Endothelial cell of hepatic sinusoid (primary cell): ENCODE data around the gene TSHZ1.

Experiments used
- in situ Hi-C: cut with HindIII; loops from 2 replicates; pipeline ENCODE4 v1.10.0; 2017; ENCODE audit warnings: low sequenced_read_pairs

Gene TSHZ1

DNA sequence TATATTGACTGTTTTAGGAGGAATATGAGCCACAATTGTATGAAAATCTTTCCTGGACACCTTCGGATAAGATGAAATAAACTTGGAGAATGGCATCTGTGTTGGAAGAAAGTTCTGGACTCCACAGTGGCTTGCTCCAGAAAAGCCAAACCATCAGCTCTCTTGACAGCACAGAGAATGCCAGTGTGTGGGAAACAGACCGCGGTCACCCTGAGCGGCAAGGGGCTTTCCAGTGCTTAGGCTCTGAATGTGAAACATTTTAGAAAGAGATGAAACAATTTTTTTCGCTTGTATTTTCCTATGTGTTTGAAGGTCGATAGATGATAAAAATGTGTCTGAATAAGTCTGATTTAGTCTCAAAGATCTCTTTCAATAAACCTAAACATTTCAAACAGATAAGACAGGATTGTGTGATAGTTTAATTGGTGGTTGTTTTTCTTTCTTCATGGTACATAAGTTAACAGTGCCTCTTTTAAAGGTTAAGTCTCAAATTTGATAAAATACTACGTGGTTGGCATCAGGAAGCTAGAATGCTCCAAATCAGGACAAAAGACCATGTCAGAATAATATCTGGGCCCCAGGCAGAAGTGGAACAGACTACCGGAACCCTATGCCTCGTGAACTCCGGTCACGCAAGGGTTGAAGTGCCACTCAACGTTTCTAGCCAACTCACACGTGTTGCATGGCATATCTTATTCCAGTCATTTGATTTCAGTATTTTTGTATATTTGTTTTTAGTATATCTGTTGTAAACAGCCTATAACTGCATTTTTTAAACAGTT is 30.6 kb upstream of the TSHZ1 start:
- in situ Hi-C loops, result no loop called here

DNA sequence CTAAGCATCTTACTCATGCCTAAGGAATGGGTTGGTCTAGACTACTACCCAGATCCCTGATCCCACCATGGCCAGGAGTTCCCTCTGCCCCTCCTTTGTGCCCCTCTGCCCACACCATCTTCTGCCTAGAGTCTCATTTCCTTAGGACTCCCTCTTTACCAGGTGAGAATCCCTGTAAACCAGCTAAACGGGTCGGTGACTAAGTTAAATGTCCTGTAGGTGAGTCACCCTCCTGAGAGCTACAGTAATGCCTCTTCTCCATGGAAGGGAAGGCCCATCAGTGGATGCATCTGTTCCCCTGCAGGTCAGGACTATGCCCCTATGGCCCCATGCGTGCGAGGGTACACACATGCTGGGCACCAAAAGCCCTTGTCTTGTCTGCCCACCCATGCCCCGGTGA is 27.1 kb upstream of the TSHZ1 start:
- in situ Hi-C loops, result no loop called here

DNA sequence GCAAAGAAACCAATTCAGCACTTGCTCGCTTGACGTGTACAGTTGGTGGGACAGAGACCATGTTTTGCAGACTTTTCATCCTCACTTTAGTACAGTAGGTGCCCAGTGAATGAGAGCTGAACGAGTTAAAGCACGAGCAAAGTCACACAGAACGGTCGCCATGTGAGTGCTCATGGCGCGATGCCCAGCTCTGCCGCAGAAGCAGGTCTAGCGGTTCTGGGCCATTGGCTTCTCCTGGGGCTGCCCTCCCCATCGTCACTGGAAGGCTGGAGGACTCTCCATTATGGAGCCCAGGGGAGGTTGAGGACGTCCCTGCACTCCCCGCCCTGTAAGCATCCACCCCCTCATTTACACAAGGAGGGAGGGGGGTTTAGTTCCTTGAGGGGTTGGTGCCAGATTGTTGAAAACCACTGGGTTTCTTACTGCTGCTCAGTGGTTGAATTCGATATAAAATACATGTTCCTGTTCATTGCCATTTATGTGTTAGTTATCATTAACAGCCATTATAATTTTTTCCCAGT is 26.6 kb upstream of the TSHZ1 start:
- in situ Hi-C loops, result no loop called here

DNA sequence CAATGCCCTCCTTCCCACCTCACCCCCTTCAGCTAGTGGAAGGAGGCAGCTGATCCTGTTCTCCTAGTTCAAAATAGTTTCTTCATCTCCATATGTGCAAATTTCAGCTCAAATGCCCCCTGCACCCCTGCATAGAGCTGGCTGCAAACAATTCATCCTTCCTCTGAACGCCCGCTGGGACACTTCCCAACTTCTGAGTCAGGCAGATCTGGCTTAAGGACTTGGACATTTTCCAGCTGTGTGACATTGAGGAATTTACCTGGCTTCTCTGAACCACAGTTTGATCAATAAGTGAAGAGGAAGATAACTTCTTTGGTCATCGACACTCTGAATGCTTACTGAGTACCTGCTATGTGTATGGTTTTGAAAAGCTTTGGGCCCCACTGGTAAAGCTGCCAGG is 25.1 kb upstream of the TSHZ1 start:
- in situ Hi-C loops, result loop anchor here (5.0 kb wide), 2 partner anchors 43 to 52 kb away; no protein-coding TSS in a partner anchor

DNA sequence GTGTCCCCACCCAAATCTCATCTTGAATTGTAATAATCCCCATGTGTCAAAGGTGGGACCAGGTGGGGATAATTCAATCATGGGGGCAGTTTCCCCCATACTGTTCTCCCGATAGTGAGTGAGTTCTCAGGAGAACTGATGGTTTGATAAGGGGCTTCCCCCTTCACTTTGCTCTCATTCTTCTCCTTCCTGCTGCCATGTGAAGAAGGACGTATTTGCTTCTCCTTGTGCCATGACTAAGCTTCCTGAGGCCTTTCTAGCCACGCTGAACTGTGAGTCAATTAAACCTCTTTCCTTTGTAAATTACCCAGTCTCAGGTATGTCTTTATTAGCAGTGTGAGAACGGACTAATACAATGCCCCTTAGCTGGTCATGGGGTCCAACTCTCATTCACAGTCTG is 22.9 kb upstream of the TSHZ1 start:
- in situ Hi-C loops, result loop anchor here (5.0 kb wide), 2 partner anchors 45 to 50 kb away; no protein-coding TSS in a partner anchor

DNA sequence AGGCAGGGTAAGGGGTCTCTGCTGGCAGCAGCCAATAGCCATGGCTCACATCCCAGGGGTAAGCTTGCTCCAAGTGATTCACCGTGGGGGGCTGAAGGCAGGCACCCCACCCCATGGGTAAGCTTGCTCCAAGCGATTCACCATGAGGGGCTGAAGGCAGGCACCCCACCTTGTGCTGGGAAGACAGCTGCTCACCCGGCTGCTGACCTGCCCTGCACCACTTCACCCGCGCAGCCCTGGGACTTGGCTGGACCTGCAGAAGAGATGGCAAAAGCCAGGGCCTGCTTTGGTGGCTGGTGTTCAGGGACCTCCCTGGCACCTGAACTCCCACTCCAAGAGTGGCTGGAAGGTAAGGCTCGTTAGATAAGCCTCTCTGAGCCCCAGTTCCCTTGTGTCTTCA is 20.9 kb upstream of the TSHZ1 start:
- in situ Hi-C loops, result loop anchor here (5.0 kb wide), 2 partner anchors 47 to 48 kb away; no protein-coding TSS in a partner anchor

DNA sequence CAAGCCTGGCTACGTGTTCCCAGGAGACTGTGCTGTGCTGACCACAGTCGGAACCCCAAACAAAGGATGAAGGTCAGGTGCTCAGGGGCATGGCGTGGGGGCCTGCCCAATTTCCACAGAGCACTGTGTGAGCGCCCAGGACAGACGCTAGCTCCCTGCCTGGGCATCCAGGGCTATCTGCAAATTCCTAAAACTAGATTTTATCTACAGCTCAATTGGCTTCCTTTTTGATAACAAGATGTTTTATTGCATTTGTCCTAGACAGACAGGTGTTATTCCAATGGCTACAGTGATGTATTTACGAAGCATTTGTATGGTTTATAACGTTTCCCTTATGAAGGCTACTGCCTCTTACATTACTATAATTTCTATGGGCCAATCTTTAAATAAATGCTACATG is 17.7 kb upstream of the TSHZ1 start:
- in situ Hi-C loops, result no loop called here

DNA sequence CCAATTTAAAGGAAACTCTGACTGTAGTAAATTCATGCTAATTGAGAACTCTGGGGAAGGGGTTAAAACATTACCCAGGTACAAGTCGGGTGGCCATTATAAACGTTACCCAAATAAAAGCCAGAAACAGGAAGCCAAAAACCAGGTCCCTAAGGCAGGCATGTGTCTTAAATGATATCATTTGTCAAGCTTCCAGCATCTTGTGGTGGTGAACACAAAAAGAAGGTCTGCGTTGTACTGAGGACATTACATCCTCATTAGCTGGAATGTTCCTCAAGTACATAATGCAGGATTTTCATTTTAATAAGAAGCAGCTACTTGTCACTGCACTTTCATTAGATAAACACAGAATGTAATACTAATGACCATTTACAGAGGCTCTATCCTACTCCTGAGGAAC is 12.6 kb upstream of the TSHZ1 start:
- in situ Hi-C loops, result no loop called here

DNA sequence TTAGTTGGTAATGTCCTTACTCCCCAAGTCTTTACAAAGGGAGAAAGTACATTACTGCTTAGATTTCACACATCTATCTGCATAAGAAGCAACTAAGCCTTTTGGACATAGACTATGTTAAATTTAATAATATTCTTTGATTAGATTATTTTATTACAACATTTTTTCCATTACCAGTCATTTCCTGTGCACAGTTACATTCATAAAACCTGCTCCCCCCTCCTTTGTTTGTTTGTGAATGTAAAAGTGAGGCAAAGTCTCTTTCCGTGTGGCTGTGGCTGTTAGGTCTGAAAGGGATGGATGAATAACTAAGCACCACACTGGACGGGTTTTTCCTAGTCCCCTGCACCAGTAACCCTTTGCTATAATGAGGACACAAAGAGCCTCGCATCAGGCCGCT is 11.3 kb upstream of the TSHZ1 start:
- in situ Hi-C loops, result no loop called here

DNA sequence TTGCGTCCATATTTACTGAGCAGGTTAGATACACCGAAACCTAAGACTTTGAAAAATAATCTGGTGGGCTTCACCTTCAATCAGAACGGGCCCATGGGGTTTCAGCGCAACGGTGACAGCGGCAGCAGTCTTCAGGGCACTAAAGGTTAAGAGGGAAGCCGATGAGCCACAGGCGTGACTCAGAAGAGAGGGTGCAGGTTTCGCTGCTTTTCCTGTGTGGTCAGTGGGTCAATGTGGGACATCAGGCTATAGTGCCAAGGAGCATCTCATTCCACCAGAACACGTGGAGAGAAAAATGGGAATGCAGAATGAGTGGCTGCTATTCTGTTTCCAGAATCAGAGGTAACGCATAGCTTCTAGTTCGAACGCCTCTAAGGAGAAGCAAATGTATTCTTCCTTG is 10.5 kb upstream of the TSHZ1 start:
- in situ Hi-C loops, result no loop called here

DNA sequence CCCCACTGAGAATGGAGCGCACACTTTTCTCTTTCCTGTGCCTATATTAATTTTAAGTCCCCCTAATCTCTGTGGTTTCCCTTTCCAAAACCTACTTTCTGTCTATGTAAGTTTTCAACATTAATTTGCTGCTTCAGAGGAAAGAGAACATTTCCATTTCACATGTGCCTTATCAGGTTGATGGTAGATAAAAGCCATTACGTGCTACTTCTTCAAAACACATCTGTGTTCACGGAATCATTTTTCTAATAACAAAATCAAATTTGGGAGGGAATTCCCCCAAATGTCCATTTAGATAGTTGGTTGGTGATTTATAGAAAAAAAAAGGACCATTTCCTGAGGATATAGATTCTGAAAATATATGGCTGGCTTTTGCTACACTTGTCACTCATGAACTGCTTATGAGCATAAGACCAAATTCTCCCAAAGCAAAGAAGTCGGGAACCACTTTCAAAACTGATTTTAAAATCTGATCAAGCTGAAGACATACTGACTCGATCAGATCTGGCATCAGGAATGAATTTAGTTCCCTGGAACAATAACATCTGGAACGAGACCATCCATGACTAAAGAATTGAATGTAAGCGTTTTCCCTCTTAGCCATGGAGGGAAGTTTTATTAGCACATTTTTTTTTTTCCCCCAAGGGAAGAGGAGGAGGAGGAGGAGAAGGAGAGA is 9.9 kb upstream of the TSHZ1 start:
- in situ Hi-C loops, result no loop called here

DNA sequence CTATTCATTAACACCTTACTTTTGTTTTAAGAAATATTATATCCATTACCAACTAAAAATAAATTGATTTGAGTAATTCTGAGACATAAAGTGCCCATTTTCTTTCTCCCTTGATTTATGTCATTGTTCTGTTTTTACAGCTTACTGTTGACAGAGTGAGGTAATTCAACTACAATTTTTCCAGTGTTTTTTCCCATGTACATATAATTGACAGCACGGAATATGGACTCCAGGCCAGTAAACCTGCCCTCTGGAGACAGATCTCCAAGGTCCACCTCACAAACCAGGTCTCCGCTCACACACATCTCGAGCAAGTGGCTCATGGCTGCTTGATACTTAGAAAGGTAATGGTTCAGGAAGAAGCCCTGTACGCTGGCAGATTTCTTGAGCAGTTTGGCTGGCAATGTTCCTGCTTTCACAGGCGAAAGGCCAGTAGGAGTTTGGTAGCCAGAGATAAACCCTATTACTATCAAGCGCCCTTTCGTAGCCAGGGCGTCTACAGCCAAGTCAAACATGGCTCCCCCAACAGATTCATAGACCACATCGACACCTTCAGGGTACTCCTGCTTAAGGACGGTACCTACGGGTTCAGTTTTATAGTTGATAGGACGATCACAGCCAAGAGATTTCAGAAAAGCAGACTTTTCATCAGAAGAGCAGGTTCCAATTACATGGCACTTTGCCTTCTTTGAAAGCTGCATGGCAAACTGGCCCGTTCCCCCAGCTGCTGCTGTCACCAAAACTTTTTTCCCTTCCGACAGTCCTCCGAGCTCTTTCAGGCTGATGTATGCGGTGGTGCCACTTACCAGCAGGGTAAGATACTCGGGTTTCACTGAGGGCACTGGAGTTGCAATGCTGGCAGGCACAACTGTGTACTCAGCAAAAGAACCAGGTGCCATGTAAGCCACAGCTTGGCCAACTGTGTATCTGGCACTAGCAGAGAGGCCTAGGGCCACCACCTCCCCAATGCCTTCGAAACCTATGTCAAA is 9.0 kb upstream of the TSHZ1 start:
- in situ Hi-C loops, result no loop called here

DNA sequence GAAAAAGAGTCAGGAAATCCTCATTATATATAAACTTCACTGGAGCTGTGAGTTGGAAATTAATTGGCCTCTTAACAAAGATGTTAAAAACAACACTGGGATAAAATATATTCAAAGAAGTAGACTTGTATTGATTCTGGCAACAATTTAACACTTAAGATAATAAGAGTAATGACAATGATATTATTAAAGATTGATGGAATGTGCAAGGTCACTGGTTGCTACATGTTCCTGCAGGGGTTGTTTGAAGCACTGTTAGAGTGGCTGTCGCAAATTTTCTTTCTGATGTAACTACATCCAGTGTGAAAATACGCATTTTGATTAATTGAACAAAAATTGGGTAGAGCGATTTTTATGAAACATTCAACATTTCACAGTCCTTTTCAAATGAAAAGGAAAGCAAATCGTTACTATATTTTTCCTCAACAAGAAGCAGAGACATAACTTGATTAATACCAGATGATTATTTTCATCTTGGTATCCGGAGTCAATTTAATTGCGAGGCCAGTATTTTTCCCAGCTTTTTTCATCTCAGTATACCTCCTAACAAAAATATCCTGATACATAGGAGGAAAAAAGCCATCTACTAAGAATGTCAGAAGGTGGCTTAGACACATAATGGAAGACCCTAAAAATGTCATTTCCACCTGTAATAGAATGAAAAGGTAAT is 7.8 kb upstream of the TSHZ1 start:
- in situ Hi-C loops, result no loop called here

DNA sequence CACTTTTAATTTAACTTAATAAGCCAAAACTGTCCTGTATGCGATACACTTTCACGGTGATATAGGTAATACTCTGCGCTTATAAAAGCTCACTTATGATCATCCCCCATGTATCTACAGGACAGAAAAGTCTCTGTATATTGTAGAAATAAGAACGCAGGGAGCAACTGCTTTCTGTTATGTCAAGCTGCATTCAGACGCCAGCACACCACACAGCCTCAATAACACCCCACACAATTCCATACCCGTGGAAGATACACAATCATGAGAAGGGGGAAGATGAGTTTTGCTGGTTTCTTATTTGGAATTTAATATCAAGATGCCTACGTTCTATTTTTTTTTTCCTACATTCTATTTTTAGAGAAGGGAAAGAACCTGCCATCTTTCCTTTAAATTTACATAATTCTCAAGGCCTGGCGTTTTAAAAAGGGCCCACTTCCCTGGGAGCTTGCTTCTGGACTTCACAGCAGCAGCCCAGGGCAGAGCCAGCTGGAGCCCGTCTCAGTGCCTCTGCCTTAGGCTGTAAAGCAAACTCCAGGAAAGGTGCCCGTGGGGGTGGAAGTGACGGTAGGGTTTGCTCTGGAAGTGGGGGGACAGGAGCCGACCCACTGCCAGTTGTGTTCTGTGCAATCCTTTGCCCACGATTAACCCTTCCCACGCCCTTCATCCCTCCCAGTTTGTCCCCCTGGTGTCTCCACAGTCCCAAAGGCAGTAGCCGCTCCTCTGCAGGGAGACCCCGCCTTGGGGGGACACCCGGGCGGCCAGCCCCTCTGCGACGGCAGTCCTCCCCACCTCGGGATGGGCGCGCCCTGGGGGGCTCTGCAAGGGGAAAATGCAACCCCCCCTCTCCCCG is 7.0 kb upstream of the TSHZ1 start:
- in situ Hi-C loops, result no loop called here

DNA sequence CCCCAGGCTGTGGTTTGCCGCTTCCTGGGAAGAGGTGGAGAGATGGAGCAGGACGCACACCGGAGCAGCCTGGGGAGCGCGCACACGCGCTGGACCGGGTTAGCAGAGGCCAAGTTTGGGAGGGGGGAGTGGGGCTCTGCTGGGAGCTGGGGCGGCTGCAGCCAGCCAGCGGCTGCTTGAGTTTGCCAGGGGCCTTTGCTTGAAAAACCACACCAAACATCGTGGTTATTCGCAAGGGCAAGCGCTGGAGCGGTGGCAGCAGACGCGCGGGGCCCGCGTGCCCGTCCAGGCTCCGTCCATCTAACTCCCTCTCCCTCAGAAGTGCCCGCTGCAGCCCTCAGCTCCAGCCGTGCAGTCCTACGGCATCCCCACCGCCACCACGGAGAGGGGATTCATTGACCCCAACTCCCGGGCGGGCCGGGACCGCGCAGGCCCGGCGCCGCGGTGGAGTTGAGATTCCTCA is 6.3 kb upstream of the TSHZ1 start:
- in situ Hi-C loops, result no loop called here

DNA sequence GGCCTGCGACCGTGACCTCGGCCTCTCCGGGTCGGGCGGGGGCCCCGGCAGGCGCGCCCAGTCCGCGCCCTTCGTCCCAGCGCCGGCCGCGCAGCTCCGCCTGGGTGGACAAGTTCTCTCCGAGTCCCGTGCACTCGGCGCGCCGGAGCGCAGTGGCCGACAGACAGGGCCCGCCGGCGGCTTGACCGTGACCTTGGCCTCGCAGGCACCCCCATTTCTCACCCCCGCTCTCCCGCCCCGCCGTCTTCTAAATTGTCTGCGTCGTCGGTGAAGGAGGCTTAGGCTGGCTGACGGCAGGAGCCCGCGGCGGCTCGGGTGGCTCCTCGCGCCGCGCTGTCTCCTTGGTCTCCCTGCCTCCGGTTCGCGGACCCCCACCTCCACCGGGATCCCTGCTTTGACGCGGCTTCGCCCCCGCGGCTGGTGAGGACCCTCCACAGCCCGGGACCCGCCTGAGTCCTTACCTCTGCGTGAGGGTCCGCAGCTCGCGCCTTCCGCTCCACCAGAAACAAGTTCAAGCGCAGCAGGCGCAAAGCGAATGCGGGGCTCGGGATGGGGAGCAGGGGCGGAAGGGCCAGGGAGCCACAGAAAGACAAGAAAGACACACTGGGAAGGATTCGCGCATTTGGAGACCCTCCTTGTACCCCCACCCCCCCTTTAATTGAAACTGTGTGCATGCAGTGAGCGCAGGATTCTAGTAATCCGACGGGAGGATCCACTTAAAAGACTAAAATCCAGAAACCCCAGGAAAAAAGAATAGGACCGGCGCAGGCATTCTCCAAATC is 5.7 kb upstream of the TSHZ1 start:
- in situ Hi-C loops, result no loop called here

DNA sequence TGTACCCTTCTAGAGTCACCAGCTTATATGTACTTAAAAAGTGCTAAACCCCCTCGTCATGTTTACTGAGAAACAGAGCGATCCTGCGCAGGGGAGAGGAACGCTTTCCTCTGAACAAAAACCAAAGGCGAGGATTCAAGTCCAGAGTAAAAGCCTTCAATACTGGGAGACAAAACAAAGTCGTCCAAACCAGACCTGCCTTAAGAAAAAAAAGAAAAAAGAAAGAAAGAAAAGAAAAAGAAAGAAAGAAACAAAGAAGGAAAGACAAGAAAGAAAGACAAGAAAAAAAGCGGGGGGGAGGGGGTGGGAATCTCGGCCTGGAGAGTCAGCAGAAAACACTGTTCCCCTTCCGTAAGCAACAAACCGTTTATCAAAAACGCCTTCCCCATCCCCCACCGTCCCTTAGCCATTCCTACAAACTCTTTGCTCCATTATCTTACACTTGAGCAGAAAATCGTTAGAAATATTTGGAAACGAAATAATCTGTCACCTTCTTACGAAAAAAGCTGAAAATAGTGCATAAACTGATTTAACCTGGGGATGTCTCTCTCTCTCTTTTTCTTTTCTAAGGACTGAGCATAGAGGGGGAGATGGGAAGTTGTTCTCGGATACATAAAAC is 5.0 kb upstream of the TSHZ1 start:
- in situ Hi-C loops, result no loop called here
